ENCODE results near the gene RHOXF2. TPM values are rescaled to one million over a fixed set of nuclear protein-coding genes. Genes with fewer than 3 reads are reported as not detected.
"Not testable (repeated sequence)": the region's sequence is repeated elsewhere in the genome, so short reads cannot be mapped to it uniquely, and the experiment has no call there.

Gene RHOXF2
- total RNA-seq, result not detected in 2 replicates

- DNase-seq (ENCODE audit: extremely low read depth, low read depth, low spot score), result not testable (repeated sequence)
Measured at GRCh38 chrX:120158313-120158712, at the start of gene RHOXF2. Gene RHOXF2, plus strand, starts transcription at chrX:120158613. Its CDS starts 138 bp downstream, at chrX:120158751.

GRCh38 chrX:120109378-120109777 is 49.0 kb upstream of the RHOXF2 start:
- DNase-seq (ENCODE audit: extremely low read depth, low read depth, low spot score), result no peak

- DNase-seq (ENCODE audit: extremely low read depth, low read depth, low spot score), result no peak
Measured at GRCh38 chrX:120111611-120112010, 46.8 kb upstream of the RHOXF2 start.

GRCh38 chrX:120115438-120115963 is 42.9 kb upstream of the RHOXF2 start, which contains the start of gene RHOXF1:
Gene RHOXF1, minus strand, starts transcription at chrX:120115913. Its CDS starts 51 bp downstream, at chrX:120115862.
- DNase-seq (ENCODE audit: extremely low read depth, low read depth, low spot score), result no peak

GRCh38 chrX:120120223-120120622 is 38.2 kb upstream of the RHOXF2 start:
- no peak for DNase-seq (ENCODE audit: extremely low read depth, low read depth, low spot score)

GRCh38 chrX:120125444-120125843 is 33.0 kb upstream of the RHOXF2 start:
- no peak for DNase-seq (ENCODE audit: extremely low read depth, low read depth, low spot score)

GRCh38 chrX:120128306-120128846 is 30.0 kb upstream of the RHOXF2 start:
- not testable (repeated sequence) for DNase-seq (ENCODE audit: extremely low read depth, low read depth, low spot score)

GRCh38 chrX:120136128-120136527 is 22.3 kb upstream of the RHOXF2 start:
- no peak for DNase-seq (ENCODE audit: extremely low read depth, low read depth, low spot score)

GRCh38 chrX:120136840-120137239 is 21.6 kb upstream of the RHOXF2 start:
- no peak for DNase-seq (ENCODE audit: extremely low read depth, low read depth, low spot score)

- DNase-seq (ENCODE audit: extremely low read depth, low read depth, low spot score), result no peak
Measured at GRCh38 chrX:120137439-120137838, 21.0 kb upstream of the RHOXF2 start.

- DNase-seq (ENCODE audit: extremely low read depth, low read depth, low spot score), result no peak
Measured at GRCh38 chrX:120140293-120140981, 18.0 kb upstream of the RHOXF2 start.

GRCh38 chrX:120144178-120144844 is 14.1 kb upstream of the RHOXF2 start:
- DNase-seq (ENCODE audit: extremely low read depth, low read depth, low spot score), result no peak

GRCh38 chrX:120145295-120145925 is 13.0 kb upstream of the RHOXF2 start:
- DNase-seq (ENCODE audit: extremely low read depth, low read depth, low spot score), result no peak

GRCh38 chrX:120146323-120146722 is 12.1 kb upstream of the RHOXF2 start:
- not testable (repeated sequence) for DNase-seq (ENCODE audit: extremely low read depth, low read depth, low spot score)

- no peak for DNase-seq (ENCODE audit: extremely low read depth, low read depth, low spot score)
Measured at GRCh38 chrX:120147537-120147936, 10.9 kb upstream of the RHOXF2 start.

GRCh38 chrX:120150109-120150744 is 8.2 kb upstream of the RHOXF2 start:
- DNase-seq (ENCODE audit: extremely low read depth, low read depth, low spot score), result not testable (repeated sequence)

GRCh38 chrX:120159086-120159485 is 673 bp downstream of the RHOXF2 start:
- not testable (repeated sequence) for DNase-seq (ENCODE audit: extremely low read depth, low read depth, low spot score)

- DNase-seq (ENCODE audit: extremely low read depth, low read depth, low spot score), result not testable (repeated sequence)
Measured at GRCh38 chrX:120193254-120193653, 34.8 kb downstream of the RHOXF2 start.

GRCh38 chrX:120193720-120194119 is 35.3 kb downstream of the RHOXF2 start:
- not testable (repeated sequence) for DNase-seq (ENCODE audit: extremely low read depth, low read depth, low spot score)

GRCh38 chrX:120195786-120196185 is 37.4 kb downstream of the RHOXF2 start:
- not testable (repeated sequence) for DNase-seq (ENCODE audit: extremely low read depth, low read depth, low spot score)

Data from glomerular endothelial cell (primary cell).